D721Med (cell line): ENCODE data around the gene ECHS1.

Source experiments
- DNase-seq: peaks from one replicate; pipeline ENCODE4 v3.0.0; 2011; ENCODE audit warnings: low spot score; ENCODE audit not compliant: insufficient read length
- FAIRE-seq: peaks from 2 replicates; lab custom pipeline; 2011; peaks lifted over from hg19 to GRCh38; lab: Jason Lieb, UNC
- CTCF ChIP-seq: IDR thresholded peaks from 2 replicates; pipeline ENCODE4 v1.5.1; 2012; ENCODE audit warnings: mild to moderate bottlenecking, control low read depth; ENCODE audit not compliant: insufficient read depth; ENCODE audit errors: missing control alignments

The ECHS1 gene

GRCh38 chr10:133361227-133361626 is 11.9 kb downstream of the ECHS1 start:
- no peak for DNase-seq
- TF ChIP-seq CTCF = no peak
- no peak for FAIRE-seq

- FAIRE-seq (no peak), DNase-seq (no peak)
- no peak for TF ChIP-seq CTCF
Measured at GRCh38 chr10:133359972-133360610, 13.1 kb downstream of the ECHS1 start.

GRCh38 chr10:133359554-133359971 is 13.6 kb downstream of the ECHS1 start:
- FAIRE-seq = no peak
- no peak for TF ChIP-seq CTCF

GRCh38 chr10:133358925-133359310 is 14.2 kb downstream of the ECHS1 start:
- no peak for TF ChIP-seq CTCF
- DNase-seq (no peak), FAIRE-seq (no peak)

More at GRCh38 chr10:133359554-133359971, 13.6 kb downstream of the ECHS1 start:
- DNase-seq = no peak

GRCh38 chr10:133358162-133358924 is 14.8 kb downstream of the ECHS1 start:
- no peak for TF ChIP-seq CTCF
- no peak for FAIRE-seq
- DNase-seq = no peak

- no peak for DNase-seq
- TF ChIP-seq CTCF = no peak
- FAIRE-seq = no peak
Measured at GRCh38 chr10:133357285-133358161, 15.6 kb downstream of the ECHS1 start, which contains the start of gene FUOM. TSS of gene FUOM (minus strand) at chr10:133358019. CDS start at chr10:133358007, 12 bp downstream.
